H1 (cell line): Measurements from ENCODE around the gene MCL1. TPM values are rescaled to one million over a fixed set of nuclear protein-coding genes. Genes with fewer than 3 reads are reported as not detected.

Source experiments
- CTCF ChIA-PET: fragments of 300-600 bp; sonication (Branson Sonifier 250); formaldehyde crosslinking; loops from one replicate; lab custom pipeline; 2021; ENCODE audit not compliant: partially characterized antibody; lab: Charles Lee
- POLR2A ChIA-PET: fragments of 300-600 bp; sonication (Branson Sonifier 250); formaldehyde crosslinking; loops from one replicate; lab custom pipeline; 2021; ENCODE audit warnings: inconsistent platforms; ENCODE audit not compliant: partially characterized antibody; lab: Charles Lee
- DNase-seq, 2 experiments: peaks; one replicate each; pipeline versions ENCODE4 v3.0.0 to v3.0.0-alpha.2; 2010 to 2022; ENCODE audit warnings: low spot score in 2 of 2, low read depth in 1 of 2, mixed read lengths in 1 of 2
- FAIRE-seq: peaks from 2 replicates; lab custom pipeline; 2011; peaks lifted over from hg19 to GRCh38; lab: Jason Lieb, UNC
- H2AFZ ChIP-seq: 2 replicates; pipeline ENCODE4 v1.8.1; 2012; ENCODE audit warnings: low read length, inconsistent platforms
- H2AK5ac ChIP-seq: 2 replicates; pipeline ENCODE4 v1.6.1; 2013; ENCODE audit warnings: low read depth, low read length
- H2BK120ac ChIP-seq: replicated peaks from 2 replicates; pipeline ENCODE3; 2013; ENCODE audit warnings: low read depth, low read length, inconsistent platforms
- H2BK12ac ChIP-seq: 2 replicates; pipeline ENCODE4 v1.6.1; 2013; ENCODE audit warnings: low read depth, low read length
- H2BK15ac ChIP-seq: 2 replicates; pipeline ENCODE4 v1.6.1; 2013; ENCODE audit warnings: low read length
- H2BK20ac ChIP-seq: 2 replicates; pipeline ENCODE4 v1.6.1; 2013; ENCODE audit warnings: low read length
- H2BK5ac ChIP-seq: 2 replicates; pipeline ENCODE4 v1.6.1; 2013; ENCODE audit warnings: low read depth, low read length
- H3K14ac ChIP-seq: 2 replicates; pipeline ENCODE4 v1.6.1; 2013; ENCODE audit warnings: inconsistent platforms; ENCODE audit not compliant: insufficient read length
- H3K18ac ChIP-seq: 2 replicates; pipeline ENCODE4 v1.6.1; 2013; ENCODE audit warnings: low read length; ENCODE audit errors: extremely low read depth
- H3K23ac ChIP-seq: 2 replicates; pipeline ENCODE4 v1.6.1; 2013; ENCODE audit warnings: inconsistent platforms; ENCODE audit not compliant: insufficient read length
- H3K23me2 ChIP-seq: 2 replicates; pipeline ENCODE4 v1.6.1; 2013; ENCODE audit warnings: low read depth, low read length
- H3K27ac ChIP-seq: 2 replicates; pipeline ENCODE4 v1.6.1; 2011; ENCODE audit warnings: low read depth, low read length, inconsistent platforms
- H3K27me3 ChIP-seq, 4 experiments: replicated peaks in 1 of 4; 1 replicate in 1 of 4; 2 replicates in 3 of 4; pipeline versions ENCODE4 v1.6.1 to v1.8.1; 2011 to 2013; ENCODE audit warnings: low read length in 3 of 4, mild to moderate bottlenecking in 3 of 4, inconsistent platforms in 2 of 4, mixed read lengths in 2 of 4, moderate library complexity in 1 of 4; ENCODE audit not compliant: control insufficient read depth in 3 of 4, insufficient read depth in 3 of 4; ENCODE audit errors: extremely low read depth in 1 of 4
- H3K36me3 ChIP-seq, 4 experiments: 2 replicates each; pipeline versions ENCODE4 v1.6.1 to v1.8.1; 2011 to 2013; ENCODE audit warnings: mild to moderate bottlenecking in 4 of 4, low read length in 3 of 4, moderate library complexity in 2 of 4, control low read depth in 1 of 4, inconsistent platforms in 1 of 4; ENCODE audit not compliant: insufficient read depth in 4 of 4, control insufficient read depth in 2 of 4
- H3K4ac ChIP-seq: replicated peaks from 2 replicates; pipeline ENCODE3; 2013; ENCODE audit warnings: low read length, low read depth, mixed read lengths, inconsistent platforms; ENCODE audit not compliant: insufficient read length
- H3K4me1 ChIP-seq, 4 experiments: replicated peaks in 1 of 4; 1 replicate in 1 of 4; 2 replicates in 3 of 4; pipeline versions ENCODE4 v1.6.1 to v1.8.1; 2011 to 2013; ENCODE audit warnings: low read length in 3 of 4, inconsistent platforms in 2 of 4, mixed read lengths in 1 of 4; ENCODE audit not compliant: insufficient read depth in 4 of 4, control insufficient read depth in 3 of 4
- H3K4me2 ChIP-seq, 2 experiments: 2 replicates each; pipeline versions ENCODE4 v1.6.1 to v1.8.1; 2011 to 2013; ENCODE audit warnings: low read depth in 2 of 2, low read length in 2 of 2, control low read depth in 1 of 2, inconsistent platforms in 1 of 2, mild to moderate bottlenecking in 1 of 2; ENCODE audit not compliant: insufficient read depth in 1 of 2
- H3K4me3 ChIP-seq, 4 experiments: fragments of 200-600, 300-600 bp in 1 of 4; sonication (generic), shearing (Covaris generic), sonication (Bioruptor Twin) in 1 of 4; 2 replicates each; pipeline versions ENCODE4 v1.5.1 to v1.8.1; 2011 to 2016; ENCODE audit warnings: low read length in 4 of 4, low read depth in 3 of 4, control low read depth in 2 of 4, inconsistent platforms in 2 of 4, mild to moderate bottlenecking in 2 of 4, mixed read lengths in 1 of 4, moderate library complexity in 1 of 4; ENCODE audit not compliant: insufficient read depth in 2 of 4; ENCODE audit errors: extremely low read depth in 1 of 4
- H3K56ac ChIP-seq: replicated peaks from 2 replicates; pipeline ENCODE3; 2013; ENCODE audit warnings: low read depth, mild to moderate bottlenecking, mixed read lengths, low read length, inconsistent platforms; ENCODE audit not compliant: insufficient read length
- H3K79me1 ChIP-seq: 2 replicates; pipeline ENCODE4 v1.6.1; 2013; ENCODE audit warnings: low read depth, low read length, control low read depth
- H3K79me2 ChIP-seq, 2 experiments: 2 replicates each; pipeline versions ENCODE4 v1.6.1 to v1.8.1; 2012 to 2013; ENCODE audit warnings: low read length in 2 of 2, mild to moderate bottlenecking in 2 of 2, inconsistent platforms in 1 of 2; ENCODE audit not compliant: insufficient read depth in 2 of 2, control insufficient read depth in 1 of 2
- H3K9ac ChIP-seq, 4 experiments: replicated peaks in 1 of 4; 1 replicate in 1 of 4; 2 replicates in 3 of 4; pipeline versions ENCODE4 v1.6.1 to v1.8.1; 2011 to 2013; ENCODE audit warnings: low read depth in 3 of 4, low read length in 3 of 4, control low read depth in 2 of 4, mild to moderate bottlenecking in 2 of 4, moderate library complexity in 2 of 4, inconsistent platforms in 1 of 4; ENCODE audit errors: extremely low read depth in 1 of 4
- H3K9me3 ChIP-seq, 2 experiments: 2 replicates each; pipeline versions ENCODE4 v1.6.1 to v1.8.1; 2012 to 2013; ENCODE audit warnings: mild to moderate bottlenecking in 2 of 2, moderate library complexity in 2 of 2, control low read depth in 1 of 2, inconsistent platforms in 1 of 2, low read depth in 1 of 2, low read length in 1 of 2, mixed read lengths in 1 of 2; ENCODE audit not compliant: insufficient read depth in 2 of 2
- H4K20me1 ChIP-seq, 2 experiments: replicated peaks in 1 of 2; 2 replicates each; pipeline versions ENCODE3 to v1.8.1; 2011 to 2013; ENCODE audit warnings: inconsistent platforms in 2 of 2, low read length in 2 of 2, mild to moderate bottlenecking in 1 of 2; ENCODE audit not compliant: insufficient read depth in 2 of 2, control insufficient read depth in 1 of 2
- H4K5ac ChIP-seq: 2 replicates; pipeline ENCODE4 v1.6.1; 2013; ENCODE audit warnings: low read length, low read depth, mixed read lengths, inconsistent platforms; ENCODE audit not compliant: insufficient read length
- H4K8ac ChIP-seq: 2 replicates; pipeline ENCODE4 v1.8.0; 2013; ENCODE audit warnings: mild to moderate bottlenecking, moderate library complexity, low read length, inconsistent platforms; ENCODE audit not compliant: insufficient read depth; ENCODE audit errors: extremely low read depth
- H4K91ac ChIP-seq: replicated peaks from 2 replicates; pipeline ENCODE3; 2013; ENCODE audit warnings: low read length, mixed read lengths, inconsistent platforms; ENCODE audit not compliant: insufficient read length
- POU5F1 ChIP-seq: IDR thresholded peaks from 2 replicates; pipeline ENCODE4 v1.6.1; 2011; ENCODE audit warnings: low read depth, mild to moderate bottlenecking, low read length, moderate library complexity
- TAF7 ChIP-seq: optimal IDR thresholded peaks from 2 replicates; pipeline ENCODE3; 2011; ENCODE audit warnings: low read depth, mild to moderate bottlenecking, inconsistent platforms, low read length, moderate library complexity, borderline replicate concordance
- WGBS, 2 experiments: shearing (Covaris generic) in 1 of 2; methylation state at CpG; one replicate each; pipeline versions ENCODE4 v1.1.6 to v1.1.7; 2013 to 2015; ENCODE audit warnings: low lambda C conversion rate in 2 of 2, mixed read lengths in 2 of 2, inconsistent platforms in 1 of 2, low coverage in 1 of 2, missing lambda C conversion rate in 1 of 2; ENCODE audit not compliant: insufficient replicate concordance in 2 of 2, insufficient coverage in 1 of 2, insufficient read length in 1 of 2; ENCODE audit errors: extremely low coverage in 1 of 2, missing lambda C conversion rate in 1 of 2; 5-methylcytosine and 5-hydroxymethylcytosine counted together
- polyA plus RNA-seq, 7 experiments: library from polyadenylated mRNA; depleted of rRNA in 3 of 7; stranded (reverse) in 5 of 7; unstranded in 2 of 7; fragments of >200 nt in 5 of 7; fragments of 200-250 nt in 2 of 7; gene quantifications; 1 replicate in 5 of 7; 2 replicates in 1 of 7; 4 replicates in 1 of 7; pipeline versions ENCODE4 v1.2.1 to v1.2.3, GENCODE V29; 2011 to 2013; ENCODE audit warnings: missing spikeins in 2 of 7, mixed read lengths in 2 of 7
- total RNA-seq: library from RNA; stranded (reverse); fragmentation: NEBNext Ultra II Directional; extraction: Animal tissue kit (Norgen Biotek cat#: 25700); gene quantifications from 2 replicates; pipeline ENCODE4 v1.2.1, GENCODE V29; 2021
- TF ChIP-seq, protein P1 (sequence below): IDR thresholded peaks from 2 replicates; pipeline ENCODE4 v1.6.1; 2012; ENCODE audit warnings: low read length, inconsistent platforms

MCL1 gene
- total and polyA plus RNA-seq, 2 of the 8 experiments (the other 6 are each of a cell fraction or from before 2014, with no cell fraction given) = 61.1 to 218 TPM

DNA sequence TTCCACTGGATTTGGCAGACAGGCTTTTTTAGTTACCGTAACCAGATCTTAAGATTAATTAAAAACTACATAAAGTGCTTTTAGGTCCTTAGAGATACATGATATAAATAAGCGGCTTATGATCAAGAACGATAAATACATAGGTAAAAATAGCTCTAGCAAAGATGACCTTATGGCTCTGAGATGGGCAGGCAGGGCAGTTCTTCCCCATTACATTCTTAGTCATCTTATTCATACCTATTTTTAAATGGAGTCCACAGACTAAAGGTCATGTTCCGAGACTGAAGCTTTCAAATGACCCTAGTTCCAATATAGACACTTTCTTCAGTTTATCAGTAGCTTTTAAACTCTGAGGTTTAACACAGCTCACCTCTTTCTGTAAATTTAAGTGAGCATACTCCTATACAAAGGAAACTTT lies 4.3 kb downstream of the MCL1 start:
- POLR2A ChIA-PET = interaction anchor here (1.3 to 43.7 kb wide), 6 partner anchors 10 to 79 kb away, joined by 3 to 1380 read pairs (median 12); partner anchors contain the start of genes ADAMTSL4 and ENSA
- no peak overlapping the region for H2BK5ac ChIP-seq
- 91% methylated on average over 4 of the region's 4 CpGs; no CpG with 5 or more reads in 1 of the 2 experiments for whole genome bisulfite sequencing, 2 experiments
- no peak overlapping the region for H4K91ac ChIP-seq
- no peak overlapping the region; a peak in 1 of 7 replicates for H3K9ac ChIP-seq
- CTCF ChIA-PET = interaction anchor here (1.5 to 2.7 kb wide), 3 partner anchors 14 to 48 kb away, joined by 3 to 16 read pairs (median 4); no protein-coding TSS in a partner anchor
- peaks cover 2% of the 10 kb centered on the region for H3K79me1 ChIP-seq
- H3K4me3 ChIP-seq = peak overlapping the region in 3 of 4 experiments; percentile 100; a peak in 6 of 8 replicates
- peaks cover 5 to 23% (median 14%) of the 10 kb centered on the region in 4 experiments; a peak in 6 of 7 replicates for H3K4me1 ChIP-seq
- H2AFZ ChIP-seq = no peak overlapping the region
- DNase-seq = no peak
- no peak for FAIRE-seq
- no peak overlapping the region for H2BK15ac ChIP-seq
- H3K27ac ChIP-seq = no peak overlapping the region
- no peak overlapping the region for H2AK5ac ChIP-seq
- H3K23ac ChIP-seq = no peak overlapping the region
- H3K79me2 ChIP-seq = peaks cover 38 to 81% of the 10 kb centered on the region in 2 experiments
- H3K27me3 ChIP-seq = no peaks in the 10 kb centered on the region
- TF ChIP-seq TAF7 = peak; percentile 22
- TF ChIP-seq, protein P1, sequence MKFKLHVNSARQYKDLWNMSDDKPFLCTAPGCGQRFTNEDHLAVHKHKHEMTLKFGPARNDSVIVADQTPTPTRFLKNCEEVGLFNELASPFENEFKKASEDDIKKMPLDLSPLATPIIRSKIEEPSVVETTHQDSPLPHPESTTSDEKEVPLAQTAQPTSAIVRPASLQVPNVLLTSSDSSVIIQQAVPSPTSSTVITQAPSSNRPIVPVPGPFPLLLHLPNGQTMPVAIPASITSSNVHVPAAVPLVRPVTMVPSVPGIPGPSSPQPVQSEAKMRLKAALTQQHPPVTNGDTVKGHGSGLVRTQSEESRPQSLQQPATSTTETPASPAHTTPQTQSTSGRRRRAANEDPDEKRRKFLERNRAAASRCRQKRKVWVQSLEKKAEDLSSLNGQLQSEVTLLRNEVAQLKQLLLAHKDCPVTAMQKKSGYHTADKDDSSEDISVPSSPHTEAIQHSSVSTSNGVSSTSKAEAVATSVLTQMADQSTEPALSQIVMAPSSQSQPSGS = 0 out of 2 replicates have a peak, but pooled peaks have one; percentile 7
- no peak for TF ChIP-seq POU5F1
- no peak overlapping the region for H2BK20ac ChIP-seq
- H4K8ac ChIP-seq = no peak overlapping the region
- no peak overlapping the region for H4K5ac ChIP-seq
- H3K4ac ChIP-seq = no peak overlapping the region
- H3K56ac ChIP-seq = no peak overlapping the region
- H4K20me1 ChIP-seq = peaks cover 29 to 37% of the 10 kb centered on the region in 2 experiments
- H3K23me2 ChIP-seq = peaks cover 9% of the 10 kb centered on the region
- H2BK12ac ChIP-seq = no peak overlapping the region
- no peaks in the 10 kb centered on the region for H3K9me3 ChIP-seq
- H3K4me2 ChIP-seq = peak overlapping the region; percentile 72 to 78; a peak in 3 of 4 replicates
- H3K18ac ChIP-seq = no peak overlapping the region
- no peak overlapping the region for H2BK120ac ChIP-seq
- no peak overlapping the region for H3K14ac ChIP-seq
- peaks cover 27 to 72% (median 43%) of the 10 kb centered on the region in 4 experiments for H3K36me3 ChIP-seq
